ENCODE data around the gene MT3. TPM values are rescaled to one million over a fixed set of nuclear protein-coding genes. Genes with fewer than 3 reads are reported as not detected.

Gene MT3
- total and polyA plus RNA-seq, 12 donors, result 5.5 to 354 (median 46.4) TPM

DNA sequence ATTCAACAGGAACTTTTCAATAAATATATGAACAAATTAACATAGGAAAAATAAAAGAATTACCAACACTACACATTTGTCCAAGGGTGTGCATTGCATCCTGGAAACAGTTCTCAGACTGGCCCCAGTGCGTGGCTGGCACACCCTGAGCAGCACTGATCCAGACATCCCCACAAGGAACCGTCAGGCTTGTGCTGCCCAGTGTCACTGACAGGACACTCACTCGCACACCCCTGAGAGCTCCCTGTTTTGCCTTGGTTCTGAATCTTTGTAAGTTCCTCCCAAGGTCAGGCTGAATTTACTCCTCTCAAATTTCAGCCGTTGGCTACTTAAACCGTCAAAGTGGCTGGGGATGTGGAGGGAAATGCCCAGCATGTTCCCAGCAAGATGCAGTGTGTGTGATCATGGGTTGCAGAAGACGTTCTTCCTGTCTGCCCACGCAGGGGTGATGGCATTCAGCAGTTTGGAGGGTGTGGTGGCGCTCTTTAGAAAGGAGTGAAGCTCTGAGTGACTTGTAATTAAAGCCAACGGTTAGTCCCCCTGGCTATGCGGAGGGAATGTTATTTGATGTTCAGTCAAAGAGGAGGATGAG is 20.8 kb downstream of the MT3 start:
- peak; percentile 62 to 87 (median 81) for DNase-seq
- 5 to 17% (median 15%) methylated on average over 10 of the region's 10 CpGs for WGBS, 4 donors
- H3K27me3 ChIP-seq, result no peaks in the 10 kb centered on the region
- peak overlapping the region; percentile 90 to 100 (median 98) for H3K27ac ChIP-seq
- H3K4me3 ChIP-seq, result peak overlapping the region in 1 of 4 donors; percentile 62
- H3K36me3 ChIP-seq (replicated peaks in 1 of 2), result no peaks in the 10 kb centered on the region
- TF ChIP-seq, protein P1, sequence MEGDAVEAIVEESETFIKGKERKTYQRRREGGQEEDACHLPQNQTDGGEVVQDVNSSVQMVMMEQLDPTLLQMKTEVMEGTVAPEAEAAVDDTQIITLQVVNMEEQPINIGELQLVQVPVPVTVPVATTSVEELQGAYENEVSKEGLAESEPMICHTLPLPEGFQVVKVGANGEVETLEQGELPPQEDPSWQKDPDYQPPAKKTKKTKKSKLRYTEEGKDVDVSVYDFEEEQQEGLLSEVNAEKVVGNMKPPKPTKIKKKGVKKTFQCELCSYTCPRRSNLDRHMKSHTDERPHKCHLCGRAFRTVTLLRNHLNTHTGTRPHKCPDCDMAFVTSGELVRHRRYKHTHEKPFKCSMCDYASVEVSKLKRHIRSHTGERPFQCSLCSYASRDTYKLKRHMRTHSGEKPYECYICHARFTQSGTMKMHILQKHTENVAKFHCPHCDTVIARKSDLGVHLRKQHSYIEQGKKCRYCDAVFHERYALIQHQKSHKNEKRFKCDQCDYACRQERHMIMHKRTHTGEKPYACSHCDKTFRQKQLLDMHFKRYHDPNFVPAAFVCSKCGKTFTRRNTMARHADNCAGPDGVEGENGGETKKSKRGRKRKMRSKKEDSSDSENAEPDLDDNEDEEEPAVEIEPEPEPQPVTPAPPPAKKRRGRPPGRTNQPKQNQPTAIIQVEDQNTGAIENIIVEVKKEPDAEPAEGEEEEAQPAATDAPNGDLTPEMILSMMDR (IDR thresholded peaks at IDR 0.05), result peak in 1 of 6 experiments; percentile 0
- TF ChIP-seq POLR2A (IDR thresholded peaks at IDR 0.05), result peak in 1 of 2 donors; percentile 78
- H3K9me3 ChIP-seq (replicated peaks in 1 of 3), result no peaks in the 10 kb centered on the region
- intact Hi-C loops (cut with DNase I), result no loop called here
- peaks cover 49 to 55% of the 10 kb centered on the region in 2 donors for H3K4me1 ChIP-seq (replicated peaks in 1 of 2)

DNA sequence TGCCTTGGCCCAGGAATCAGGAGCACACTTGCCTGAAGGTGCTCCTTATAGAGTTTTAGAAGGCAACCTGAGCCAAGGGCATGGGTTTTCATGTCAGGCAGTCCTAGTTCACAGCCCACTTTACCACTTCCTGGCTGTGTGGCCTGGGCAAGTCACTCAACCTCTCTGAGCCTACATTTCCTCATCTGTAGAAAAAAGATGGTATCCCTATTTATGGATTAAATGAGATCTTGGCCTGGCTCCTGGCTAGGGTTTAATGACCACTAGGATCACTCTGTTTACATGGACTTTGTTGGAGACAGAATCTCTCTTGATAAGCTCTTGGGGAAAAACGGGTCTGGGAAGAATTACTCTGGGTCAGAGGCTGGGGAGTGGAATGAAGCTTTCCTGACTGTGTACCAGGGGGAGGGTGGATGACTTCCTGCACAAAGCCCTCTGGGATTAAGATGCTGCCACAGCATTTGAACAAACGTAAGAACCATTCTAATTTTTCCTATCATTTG is 21.3 kb downstream of the MT3 start:
- H3K9me3 ChIP-seq (replicated peaks in 1 of 3), result no peaks in the 10 kb centered on the region
- DNase-seq, result peak in 1 of 7 donors; percentile 28
- H3K27me3 ChIP-seq, result no peaks in the 10 kb centered on the region
- peaks cover 46 to 54% of the 10 kb centered on the region in 2 donors for H3K4me1 ChIP-seq (replicated peaks in 1 of 2)
- 22 to 29% (median 26%) methylated on average over 2 of the region's 2 CpGs for WGBS, 4 donors
- H3K4me3 ChIP-seq, result peak overlapping the region in 1 of 4 donors; percentile 62
- H3K36me3 ChIP-seq (replicated peaks in 1 of 2), result no peaks in the 10 kb centered on the region
- intact Hi-C loops (cut with DNase I), result no loop called here
- H3K27ac ChIP-seq, result peak overlapping the region; percentile 90 to 100 (median 98)
- TF ChIP-seq, protein P1 (IDR thresholded peaks at IDR 0.05), result no peak
- TF ChIP-seq POLR2A (IDR thresholded peaks at IDR 0.05), result peak in 1 of 2 donors; percentile 10

DNA sequence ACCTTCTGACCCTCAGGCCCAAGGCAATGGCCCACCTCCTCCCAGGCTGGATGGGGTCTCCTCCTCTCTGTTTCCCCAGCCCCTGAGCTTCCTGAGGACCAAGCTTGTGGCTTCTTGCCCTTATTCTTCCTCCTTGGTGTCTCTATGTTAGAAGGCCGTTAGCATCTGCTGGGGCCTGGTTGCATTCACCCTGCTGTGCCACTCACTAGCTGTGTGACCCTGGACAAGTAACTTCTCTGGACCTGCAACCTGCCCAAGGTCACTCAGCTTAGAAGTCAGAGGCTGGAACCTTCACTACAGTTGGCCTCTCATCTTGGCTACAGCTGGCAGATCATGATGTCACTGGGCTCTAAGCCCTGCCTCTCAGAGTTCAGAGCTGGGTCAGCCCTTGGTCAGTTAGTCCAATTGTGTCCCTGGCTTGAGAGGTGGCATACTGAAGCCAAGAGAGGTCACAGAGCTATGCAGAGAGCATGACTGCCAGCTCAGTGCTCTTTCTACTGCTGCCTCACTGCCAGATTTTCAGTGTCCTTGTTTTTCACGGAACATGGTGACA is 22.0 kb downstream of the MT3 start:
- H3K27ac ChIP-seq, result peak overlapping the region; percentile 90 to 100 (median 98)
- DNase-seq, result peak; percentile 84 to 97 (median 94)

DNA sequence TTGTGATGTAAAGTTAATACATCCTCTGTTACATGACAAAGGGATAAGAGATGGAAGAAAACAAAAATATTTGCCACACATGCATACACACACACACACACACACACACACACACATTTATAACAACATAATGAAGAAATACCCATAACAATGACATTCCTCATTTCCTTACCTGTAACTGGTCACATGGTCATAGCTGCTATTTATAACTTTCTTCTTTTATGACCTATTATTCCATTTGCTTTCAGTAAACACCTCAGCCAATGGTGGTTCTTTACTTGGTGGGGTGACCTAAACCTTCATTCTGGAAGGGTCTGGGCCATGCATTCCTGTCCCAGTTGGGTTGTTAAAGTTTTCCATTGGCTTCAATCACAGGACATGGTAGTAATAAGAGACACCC is 24.4 kb downstream of the MT3 start:
- DNase-seq, result no peak
- no peak overlapping the region for H3K4me3 ChIP-seq
- intact Hi-C loops (cut with DNase I), result no loop called here
- no peak for TF ChIP-seq POLR2A (IDR thresholded peaks at IDR 0.05)
- TF ChIP-seq, protein P1 (IDR thresholded peaks at IDR 0.05), result no peak
- no peak overlapping the region for H3K27ac ChIP-seq
- H3K9me3 ChIP-seq (replicated peaks in 1 of 3), result no peaks in the 10 kb centered on the region
- H3K36me3 ChIP-seq (replicated peaks in 1 of 2), result no peaks in the 10 kb centered on the region
- H3K27me3 ChIP-seq, result no peaks in the 10 kb centered on the region
- H3K4me1 ChIP-seq (replicated peaks in 1 of 2), result peaks cover 24 to 41% of the 10 kb centered on the region in 2 donors

More for the DNA sequence above, 22.0 kb downstream of the MT3 start:
- WGBS, 4 donors, result 27 to 53% (median 36%) methylated on average over 2 of the region's 2 CpGs
- H3K27me3 ChIP-seq, result no peaks in the 10 kb centered on the region
- H3K9me3 ChIP-seq (replicated peaks in 1 of 3), result no peaks in the 10 kb centered on the region
- H3K4me1 ChIP-seq (replicated peaks in 1 of 2), result peaks cover 39 to 47% of the 10 kb centered on the region in 2 donors
- H3K36me3 ChIP-seq (replicated peaks in 1 of 2), result no peaks in the 10 kb centered on the region
- TF ChIP-seq POLR2A (IDR thresholded peaks at IDR 0.05), result peak in 1 of 2 donors; percentile 66
- TF ChIP-seq, protein P1 (IDR thresholded peaks at IDR 0.05), result no peak
- H3K4me3 ChIP-seq, result no peak overlapping the region
- intact Hi-C loops (cut with DNase I), result no loop called here
